LNCAP (cell line): ENCODE results near the gene CPEB1.

Experiments
- CTCF ChIP-seq: fragments of 450-650 bp; IDR thresholded peaks from 2 replicates; pipeline ENCODE4 v1.5.1; 2017; ENCODE audit warnings: mild to moderate bottlenecking

The CPEB1 gene

GRCh38 chr15:82602195-82602594 lies 45.0 kb downstream of the CPEB1 start:
- TF ChIP-seq CTCF, result no peak

- TF ChIP-seq CTCF, result no peak
These were observed 47.3 kb downstream of the CPEB1 start for GRCh38 chr15:82599862-82600261.

GRCh38 chr15:82597815-82598214 lies 49.3 kb downstream of the CPEB1 start:
- no peak for TF ChIP-seq CTCF

- no peak for TF ChIP-seq CTCF
These were observed 51.4 kb downstream of the CPEB1 start for GRCh38 chr15:82595766-82596165.

GRCh38 chr15:82595203-82595602 lies 52.0 kb downstream of the CPEB1 start:
- no peak for TF ChIP-seq CTCF

- no peak for TF ChIP-seq CTCF
These were observed 59.4 kb downstream of the CPEB1 start for GRCh38 chr15:82587805-82588204.

- TF ChIP-seq CTCF, result no peak
These were observed 62.1 kb downstream of the CPEB1 start for GRCh38 chr15:82585072-82585471.

- no peak for TF ChIP-seq CTCF
These were observed 66.5 kb downstream of the CPEB1 start for GRCh38 chr15:82580713-82581112.
